SH-SY5Y (cell line): ENCODE results near the gene UGT2B7.

Source experiments
- GATA2 ChIP-seq: IDR thresholded peaks from 2 replicates; pipeline ENCODE4 v1.6.1; 2011; ENCODE audit warnings: mild to moderate bottlenecking, low read depth, low read length
- GATA3 ChIP-seq: IDR thresholded peaks from 2 replicates; pipeline ENCODE4 v1.6.1; 2011; ENCODE audit warnings: low read depth, mild to moderate bottlenecking, low read length, moderate library complexity

DNA sequence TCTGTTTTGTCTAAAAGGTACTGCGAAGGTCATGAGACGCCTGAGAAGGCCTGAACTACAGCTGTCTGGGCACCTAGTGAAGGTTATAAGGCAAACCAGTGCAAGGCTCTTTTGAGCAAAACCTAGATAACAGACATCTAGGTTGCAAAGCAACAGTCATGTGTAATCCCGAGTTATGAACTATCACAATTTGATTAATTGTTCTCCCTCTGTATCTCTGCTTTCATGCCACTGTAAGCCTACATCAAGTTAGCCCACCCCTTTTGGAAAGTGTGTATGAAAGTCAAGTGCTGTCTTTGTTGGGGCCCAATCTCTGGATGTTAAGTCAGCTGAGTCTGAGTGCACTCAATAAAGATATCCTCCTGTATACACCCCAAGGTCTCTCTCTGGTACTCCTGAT is 31.9 kb upstream of the UGT2B7 start:
- no peak for TF ChIP-seq GATA2
- TF ChIP-seq GATA3 = no peak
